Chondrocyte (in vitro differentiated cells): ENCODE data around the gene EEF1A2. TPM values are rescaled to one million over a fixed set of nuclear protein-coding genes. Genes with fewer than 3 reads are reported as not detected.

Source experiments
- DNase-seq: peaks from one replicate; pipeline ENCODE4 v3.0.0; 2021; ENCODE audit warnings: mixed read lengths, low spot score
- H3K27ac Mint-ChIP-seq: one replicate; pipeline ENCODE4 v1.8.0; 2021; ENCODE audit warnings: mild to moderate bottlenecking, moderate library complexity, mixed read lengths; ENCODE audit not compliant: unreplicated experiment
- H3K27me3 Mint-ChIP-seq: 2 replicates; pipeline ENCODE4 v1.8.0; 2021; ENCODE audit warnings: low read depth, mixed read lengths
- H3K36me3 Mint-ChIP-seq: 2 replicates; pipeline ENCODE4 v1.8.0; 2021; ENCODE audit warnings: low read depth, mixed read lengths
- H3K4me1 Mint-ChIP-seq: 2 replicates; pipeline ENCODE4 v1.8.0; 2021; ENCODE audit warnings: low read depth, mild to moderate bottlenecking, mixed read lengths
- H3K4me3 Mint-ChIP-seq: one replicate; pipeline ENCODE4 v1.8.0; 2021; ENCODE audit warnings: mild to moderate bottlenecking, moderate library complexity, mixed read lengths; ENCODE audit not compliant: unreplicated experiment
- H3K9me3 Mint-ChIP-seq: 2 replicates; pipeline ENCODE4 v1.8.0; 2021; ENCODE audit warnings: low read depth, mixed read lengths
- total RNA-seq: library from RNA; stranded (reverse); gene quantifications from 3 replicates; pipeline ENCODE4 v1.2.1, GENCODE V29; 2021
- TF ChIP-seq, protein P1 (sequence below): fragments of 200-600 bp; sonication (generic); IDR thresholded peaks from 2 replicates; pipeline ENCODE4 v1.5.0; 2021; ENCODE audit warnings: antibody characterized with exemption, mild to moderate bottlenecking, moderate library complexity

The EEF1A2 gene
- total RNA-seq, 1 donor from 2014 or later: 5.5 TPM

GRCh38 chr20:63521602-63522001 is 22.7 kb upstream of the EEF1A2 start:
- Mint-ChIP-seq H3K4me3 (peak overlapping the region; percentile 90), H3K27me3 (no peaks in the 10 kb centered on the region), H3K36me3 (peaks cover 7% of the 10 kb centered on the region), H3K9me3 (no peaks in the 10 kb centered on the region), H3K27ac (peak overlapping the region; percentile 54), H3K4me1 (peaks cover 21% of the 10 kb centered on the region)
- TF ChIP-seq, protein P1, sequence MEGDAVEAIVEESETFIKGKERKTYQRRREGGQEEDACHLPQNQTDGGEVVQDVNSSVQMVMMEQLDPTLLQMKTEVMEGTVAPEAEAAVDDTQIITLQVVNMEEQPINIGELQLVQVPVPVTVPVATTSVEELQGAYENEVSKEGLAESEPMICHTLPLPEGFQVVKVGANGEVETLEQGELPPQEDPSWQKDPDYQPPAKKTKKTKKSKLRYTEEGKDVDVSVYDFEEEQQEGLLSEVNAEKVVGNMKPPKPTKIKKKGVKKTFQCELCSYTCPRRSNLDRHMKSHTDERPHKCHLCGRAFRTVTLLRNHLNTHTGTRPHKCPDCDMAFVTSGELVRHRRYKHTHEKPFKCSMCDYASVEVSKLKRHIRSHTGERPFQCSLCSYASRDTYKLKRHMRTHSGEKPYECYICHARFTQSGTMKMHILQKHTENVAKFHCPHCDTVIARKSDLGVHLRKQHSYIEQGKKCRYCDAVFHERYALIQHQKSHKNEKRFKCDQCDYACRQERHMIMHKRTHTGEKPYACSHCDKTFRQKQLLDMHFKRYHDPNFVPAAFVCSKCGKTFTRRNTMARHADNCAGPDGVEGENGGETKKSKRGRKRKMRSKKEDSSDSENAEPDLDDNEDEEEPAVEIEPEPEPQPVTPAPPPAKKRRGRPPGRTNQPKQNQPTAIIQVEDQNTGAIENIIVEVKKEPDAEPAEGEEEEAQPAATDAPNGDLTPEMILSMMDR: no peak
- DNase-seq: no peak

DNA sequence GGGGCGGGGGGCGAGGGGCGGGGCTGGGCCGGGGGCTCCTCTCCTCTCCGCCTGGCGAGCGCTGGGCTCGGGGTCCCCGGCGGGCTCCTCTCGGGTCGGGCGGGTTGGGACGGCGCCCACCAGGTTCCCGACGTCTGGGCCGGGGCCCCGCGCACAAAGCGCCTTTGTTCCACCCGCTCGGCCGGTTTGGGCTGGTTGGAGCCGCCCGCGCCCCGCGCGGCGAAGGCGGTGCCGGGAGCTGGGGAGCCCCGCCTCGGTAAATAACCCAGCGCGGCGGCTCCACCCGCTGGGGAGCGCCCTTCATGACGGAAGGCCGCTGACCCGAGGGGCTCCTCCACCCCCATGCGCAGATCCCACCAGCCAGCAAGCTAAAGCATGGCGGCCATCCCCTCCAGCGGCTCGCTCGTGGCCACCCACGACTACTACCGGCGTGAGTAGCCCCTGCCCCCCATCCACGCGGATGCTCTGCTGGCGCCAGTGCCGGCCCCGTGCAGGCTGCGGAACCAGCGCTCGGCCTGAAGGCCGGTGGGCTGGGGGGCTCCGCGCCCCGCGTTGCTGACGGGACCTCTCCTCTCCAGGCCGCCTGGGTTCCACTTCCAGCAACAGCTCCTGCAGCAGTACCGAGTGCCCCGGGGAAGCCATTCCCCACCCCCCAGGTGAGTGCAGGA is 22.2 kb upstream of the EEF1A2 start:
- Mint-ChIP-seq H3K27me3 (no peaks in the 10 kb centered on the region), H3K4me3 (peak overlapping the region; percentile 90), H3K36me3 (peaks cover 7% of the 10 kb centered on the region), H3K4me1 (peaks cover 21% of the 10 kb centered on the region), H3K27ac (peak overlapping the region; percentile 54), H3K9me3 (no peaks in the 10 kb centered on the region)
- TF ChIP-seq, protein P1: peak; percentile 18
- DNase-seq: no peak

GRCh38 chr20:63520504-63520933 is 21.6 kb upstream of the EEF1A2 start, which contains the start of gene PPDPF:
Gene PPDPF (plus strand): TSS chr20:63520765. CDS start chr20:63521309, 544 bp downstream.
- H3K27me3 Mint-ChIP-seq: no peaks in the 10 kb centered on the region
- peak within 1 kb of the TSS; percentile 79 for H3K27ac Mint-ChIP-seq
- H3K36me3 Mint-ChIP-seq: peaks cover 7% of the 10 kb centered on the region
- H3K4me1 Mint-ChIP-seq: peaks cover 21% of the 10 kb centered on the region
- no peak for DNase-seq
- no peaks in the 10 kb centered on the region for H3K9me3 Mint-ChIP-seq
- TF ChIP-seq, protein P1: no peak
- peak within 1 kb of the TSS; percentile 90 for H3K4me3 Mint-ChIP-seq

DNA sequence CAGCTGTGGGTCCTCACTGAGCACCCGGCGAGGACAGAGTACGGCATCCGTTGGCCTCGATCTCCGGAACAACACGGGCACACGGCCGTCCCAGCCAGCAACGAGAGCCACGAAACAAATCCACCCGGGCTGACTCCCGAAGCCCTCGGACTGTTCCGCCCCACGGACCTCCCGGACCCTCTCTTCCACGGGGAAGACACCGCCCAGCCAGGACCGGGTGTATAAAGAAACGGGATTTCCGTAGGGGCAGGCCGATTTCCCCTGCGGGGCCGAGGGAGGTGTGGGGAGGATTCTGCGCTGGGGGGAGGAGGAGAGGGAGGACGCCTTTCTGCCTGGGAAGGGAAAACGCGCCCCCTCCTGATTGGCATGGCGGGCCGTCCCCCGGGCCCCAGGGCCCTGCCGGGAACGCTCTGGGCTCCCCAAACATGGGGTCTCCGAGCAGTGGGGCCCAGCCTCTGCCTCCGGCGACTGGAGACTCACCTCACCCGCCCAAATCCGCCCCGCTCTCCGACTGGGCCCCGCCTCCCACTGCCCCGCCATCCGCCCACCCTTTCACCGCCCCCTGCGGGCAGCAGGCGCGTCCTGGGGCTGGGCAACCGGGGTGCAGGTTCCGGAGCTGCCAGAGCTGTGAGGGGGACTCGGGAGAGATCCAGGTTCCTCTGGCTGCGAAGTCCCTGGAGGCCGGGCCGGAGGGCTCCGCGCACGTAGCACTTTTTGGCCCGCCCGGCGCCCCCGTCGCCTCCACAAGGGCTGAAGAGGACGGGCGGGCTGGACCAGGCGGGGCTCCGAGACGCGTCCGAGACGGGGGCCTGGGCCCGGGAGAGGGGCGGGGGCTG is 21.0 kb upstream of the EEF1A2 start:
- TF ChIP-seq, protein P1: peak; percentile 76
- no peak overlapping the region for H3K27ac Mint-ChIP-seq

GRCh38 chr20:63518946-63519667 is 20.2 kb upstream of the EEF1A2 start:
- Mint-ChIP-seq H3K36me3 (peaks cover 7% of the 10 kb centered on the region), H3K4me1 (peaks cover 21% of the 10 kb centered on the region), H3K27me3 (no peaks in the 10 kb centered on the region), H3K27ac (no peak overlapping the region), H3K9me3 (no peaks in the 10 kb centered on the region), H3K4me3 (peak overlapping the region; percentile 73)
- no peak for DNase-seq
- TF ChIP-seq, protein P1: no peak

More for the DNA sequence above, 21.0 kb upstream of the EEF1A2 start:
- Mint-ChIP-seq H3K9me3 (no peaks in the 10 kb centered on the region), H3K36me3 (peaks cover 7% of the 10 kb centered on the region), H3K4me3 (peak overlapping the region; percentile 73), H3K27me3 (no peaks in the 10 kb centered on the region), H3K4me1 (peaks cover 21% of the 10 kb centered on the region)
- DNase-seq: peak; percentile 88
